ENCODE data around the gene KRTAP5-2.

- TF ChIP-seq CTCF (conservative IDR thresholded peaks at IDR 0.05; ENCODE audit: low read length) = no peak
- TF ChIP-seq EZH2phosphoT487 (IDR thresholded peaks at IDR 0.05; ENCODE audit: borderline replicate concordance) = no peak
Measured at GRCh38 chr11:1571760-1572196, 26.3 kb downstream of the KRTAP5-2 start.

Data from Loucy (cell line).